AG04450 (cell line): Measurements from ENCODE around the gene GNA14. TPM values are rescaled to one million over a fixed set of nuclear protein-coding genes. Genes with fewer than 3 reads are reported as not detected.

Experiments
- CTCF ChIA-PET: fragments of 300-600, 350-600 bp; formaldehyde crosslinking; extraction: SDS; loops from one replicate; lab custom pipeline; 2022; ENCODE audit warnings: antibody characterized with exemption, inconsistent platforms; lab: Charles Lee
- POLR2A ChIA-PET: fragments of 350-600 bp; formaldehyde crosslinking; extraction: SDS; loops from one replicate; lab custom pipeline; 2021; ENCODE audit warnings: antibody characterized with exemption, inconsistent platforms; lab: Yijun Ruan, JAX
- DNase-seq: peaks from one replicate; pipeline ENCODE4 v3.0.0-alpha.2; 2011; ENCODE audit warnings: low read depth, low spot score
- H3K27ac ChIP-seq: one replicate; pipeline ENCODE4 v1.5.1; 2012; ENCODE audit warnings: low read depth, low read length, control low read depth
- H3K27me3 ChIP-seq: one replicate; pipeline ENCODE4 v1.6.0; 2012; ENCODE audit warnings: low read length; ENCODE audit not compliant: control insufficient read depth, insufficient read depth
- H3K4me3 ChIP-seq: 2 replicates; pipeline ENCODE4 v1.5.1; 2011; ENCODE audit warnings: mild to moderate bottlenecking, low read depth, low read length, control low read depth
- H3K9me3 ChIP-seq: 2 replicates; pipeline ENCODE4 v1.5.1; 2012; ENCODE audit warnings: low read length; ENCODE audit not compliant: control insufficient read depth, insufficient read depth
- polyA plus RNA-seq: library from polyadenylated mRNA; depleted of rRNA; stranded (reverse); fragments of >200 nt; gene quantifications from 2 replicates; pipeline ENCODE4 v1.2.3, GENCODE V29; 2011
- TF ChIP-seq, protein P1 (sequence below): IDR thresholded peaks from 2 replicates; pipeline ENCODE4 v1.5.1; 2011; ENCODE audit warnings: low read depth, low read length, control low read depth, inconsistent platforms

The GNA14 gene
- polyA plus RNA-seq, 1 experiment: 0.11 TPM

DNA sequence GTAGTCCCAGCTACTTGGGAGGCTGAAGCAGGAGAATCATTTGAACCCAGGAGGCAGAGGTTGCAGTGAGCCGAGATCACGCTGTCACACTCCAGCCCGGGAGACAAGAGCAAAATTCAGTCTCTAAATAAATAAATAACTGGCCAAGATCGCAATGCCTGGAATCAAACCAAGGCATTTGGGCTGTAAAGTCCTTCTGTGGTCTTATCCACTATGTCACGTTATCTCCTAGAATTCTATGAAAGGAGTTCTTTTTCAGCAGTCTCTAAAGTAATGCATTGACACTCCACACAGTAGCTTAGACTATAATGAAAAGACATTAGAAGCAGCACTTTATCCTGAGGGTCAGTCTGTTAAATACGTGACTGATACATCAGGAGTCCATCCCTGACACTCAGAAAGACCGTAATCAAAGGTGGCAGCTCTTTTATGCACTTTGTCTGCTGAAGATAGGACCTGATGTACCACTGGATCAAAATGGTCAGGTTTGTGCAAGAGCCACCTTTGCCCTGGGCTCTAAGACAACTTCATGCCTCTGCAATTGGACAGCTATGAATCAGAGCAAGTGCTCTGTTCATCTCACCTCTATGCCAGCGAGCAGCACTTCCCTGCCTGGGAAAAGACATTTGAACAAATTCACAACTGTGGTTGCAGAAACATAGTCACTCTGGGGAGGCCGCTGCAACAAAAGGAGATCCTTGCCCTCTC lies 31.7 kb upstream of the GNA14 start:
- CTCF ChIA-PET: interaction anchor here (0.9 to 1.3 kb wide), 3 partner anchors 224 to 442 kb away, joined by 3 to 4 read pairs (median 4); no protein-coding TSS in a partner anchor
- no peak overlapping the region for H3K27ac ChIP-seq
- H3K9me3 ChIP-seq: no peaks in the 10 kb centered on the region
- POLR2A ChIA-PET: no interaction called here
- no peak for DNase-seq
- H3K4me3 ChIP-seq: no peak overlapping the region
- H3K27me3 ChIP-seq: no peaks in the 10 kb centered on the region
- TF ChIP-seq, protein P1, sequence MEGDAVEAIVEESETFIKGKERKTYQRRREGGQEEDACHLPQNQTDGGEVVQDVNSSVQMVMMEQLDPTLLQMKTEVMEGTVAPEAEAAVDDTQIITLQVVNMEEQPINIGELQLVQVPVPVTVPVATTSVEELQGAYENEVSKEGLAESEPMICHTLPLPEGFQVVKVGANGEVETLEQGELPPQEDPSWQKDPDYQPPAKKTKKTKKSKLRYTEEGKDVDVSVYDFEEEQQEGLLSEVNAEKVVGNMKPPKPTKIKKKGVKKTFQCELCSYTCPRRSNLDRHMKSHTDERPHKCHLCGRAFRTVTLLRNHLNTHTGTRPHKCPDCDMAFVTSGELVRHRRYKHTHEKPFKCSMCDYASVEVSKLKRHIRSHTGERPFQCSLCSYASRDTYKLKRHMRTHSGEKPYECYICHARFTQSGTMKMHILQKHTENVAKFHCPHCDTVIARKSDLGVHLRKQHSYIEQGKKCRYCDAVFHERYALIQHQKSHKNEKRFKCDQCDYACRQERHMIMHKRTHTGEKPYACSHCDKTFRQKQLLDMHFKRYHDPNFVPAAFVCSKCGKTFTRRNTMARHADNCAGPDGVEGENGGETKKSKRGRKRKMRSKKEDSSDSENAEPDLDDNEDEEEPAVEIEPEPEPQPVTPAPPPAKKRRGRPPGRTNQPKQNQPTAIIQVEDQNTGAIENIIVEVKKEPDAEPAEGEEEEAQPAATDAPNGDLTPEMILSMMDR: no peak

DNA sequence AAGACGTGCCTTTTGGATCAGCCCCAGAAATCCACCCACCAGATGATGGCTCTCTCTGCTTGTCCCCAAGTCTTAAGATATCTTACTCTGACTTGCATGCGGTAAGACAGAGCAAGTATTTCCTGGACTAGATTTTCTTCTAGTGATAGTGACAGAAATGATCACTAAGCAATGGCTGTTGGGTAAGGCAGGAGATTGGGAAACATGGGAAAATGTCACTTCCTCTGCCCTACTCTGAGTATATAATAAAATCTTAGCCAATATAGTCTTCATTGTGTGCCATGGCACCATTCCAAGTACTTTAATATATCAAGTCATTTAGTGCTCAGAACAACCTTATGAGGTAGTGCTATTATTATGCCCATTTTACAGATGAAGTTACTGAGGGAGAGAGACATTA lies 31.0 kb upstream of the GNA14 start:
- Histone ChIP-seq H3K27me3 (no peaks in the 10 kb centered on the region), H3K27ac (no peak overlapping the region), H3K9me3 (no peaks in the 10 kb centered on the region), H3K4me3 (no peak overlapping the region)
- ChIA-PET POLR2A (no interaction called here), CTCF (interaction anchor here (1.0 kb wide), 1 partner anchor 443 kb away, joined by 4 read pairs; no protein-coding TSS in a partner anchor)
- DNase-seq: no peak
- TF ChIP-seq, protein P1: no peak

DNA sequence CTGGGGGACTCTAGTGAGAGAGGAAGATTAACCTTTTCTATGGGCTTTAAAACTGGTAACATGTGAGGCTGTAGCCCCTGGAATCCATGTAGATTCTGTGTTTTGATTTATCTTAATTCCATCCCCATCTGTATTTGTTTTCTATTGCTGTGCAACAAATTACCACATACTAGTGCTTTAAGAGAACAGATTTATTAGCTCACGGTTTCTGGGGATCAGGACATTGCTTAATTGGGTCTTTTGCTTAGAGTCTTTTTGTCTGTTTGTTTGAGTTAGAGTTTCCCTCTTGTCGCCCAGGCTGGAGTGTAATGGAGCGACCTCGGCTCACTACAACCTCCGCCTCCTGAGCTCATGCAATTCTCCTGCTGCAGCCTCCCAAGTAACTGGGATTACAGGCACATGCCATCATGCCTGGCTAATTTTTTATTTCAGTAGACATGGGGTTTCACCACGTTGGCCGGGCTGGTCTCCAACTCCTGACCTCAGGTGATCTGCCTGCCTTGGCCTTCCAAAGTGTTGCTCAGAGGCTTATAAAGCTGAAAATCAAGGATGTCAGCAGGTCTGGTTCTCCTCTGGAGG lies 29.9 kb upstream of the GNA14 start:
- H3K4me3 ChIP-seq: no peak overlapping the region
- DNase-seq: no peak
- POLR2A ChIA-PET: no interaction called here
- TF ChIP-seq, protein P1: no peak
- no peak overlapping the region for H3K27ac ChIP-seq
- no peaks in the 10 kb centered on the region for H3K27me3 ChIP-seq
- CTCF ChIA-PET: interaction anchor here (0.9 kb wide), 1 partner anchor 28 kb away, joined by 4 read pairs; no protein-coding TSS in a partner anchor
- no peaks in the 10 kb centered on the region for H3K9me3 ChIP-seq

DNA sequence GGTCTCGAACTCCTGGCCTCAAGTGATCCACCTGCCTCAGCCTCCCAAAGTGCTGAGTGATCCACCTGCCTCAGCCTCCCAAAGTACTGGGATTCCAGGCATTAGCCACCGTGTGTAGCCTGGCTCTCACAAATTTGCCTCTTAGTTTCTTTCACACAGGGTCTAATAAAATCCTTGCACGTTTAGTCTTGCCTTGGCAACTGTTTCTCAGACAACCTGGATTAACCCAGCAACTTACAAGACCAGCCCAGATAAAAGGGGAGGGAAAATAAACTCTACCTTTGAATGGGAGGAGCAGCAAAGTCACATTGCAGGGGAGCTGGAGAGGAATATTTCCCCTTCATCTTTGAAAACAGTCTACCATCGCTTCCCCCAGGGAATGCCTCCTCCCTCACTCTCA lies 29.3 kb upstream of the GNA14 start:
- no peak for DNase-seq
- TF ChIP-seq, protein P1: no peak
- H3K4me3 ChIP-seq: no peak overlapping the region
- POLR2A ChIA-PET: no interaction called here
- no peak overlapping the region for H3K27ac ChIP-seq
- H3K27me3 ChIP-seq: no peaks in the 10 kb centered on the region
- no peaks in the 10 kb centered on the region for H3K9me3 ChIP-seq
- CTCF ChIA-PET: interaction anchor here (0.9 kb wide), 1 partner anchor 27 kb away, joined by 4 read pairs; no protein-coding TSS in a partner anchor
